PFSK-1 (cell line): Measurements from ENCODE around the gene CA5A.

Experiments
- POLR2AphosphoS5 ChIP-seq: IDR thresholded peaks from 2 replicates; pipeline ENCODE4 v1.6.1; 2012; ENCODE audit warnings: low read depth, mild to moderate bottlenecking, control low read depth, low read length, moderate library complexity
- SIN3A ChIP-seq: IDR thresholded peaks from 2 replicates; pipeline ENCODE4 v1.6.1; 2012; ENCODE audit warnings: mild to moderate bottlenecking, low read length, moderate library complexity, borderline replicate concordance; ENCODE audit not compliant: insufficient read depth
- TAF1 ChIP-seq: IDR thresholded peaks from 2 replicates; pipeline ENCODE4 v1.6.1; 2012; ENCODE audit warnings: low read length, control low read depth, borderline replicate concordance; ENCODE audit not compliant: insufficient read depth
- TF ChIP-seq, protein P1 (sequence below), 2 experiments: IDR thresholded peaks; 2 replicates each; pipeline versions ENCODE4 v1.6.1 to v1.8.0; 2011 to 2012; ENCODE audit warnings: low read depth in 2 of 2, low read length in 2 of 2, control low read depth in 1 of 2, inconsistent platforms in 1 of 2, mild to moderate bottlenecking in 1 of 2, moderate library complexity in 1 of 2; ENCODE audit not compliant: insufficient read depth in 1 of 2

DNA sequence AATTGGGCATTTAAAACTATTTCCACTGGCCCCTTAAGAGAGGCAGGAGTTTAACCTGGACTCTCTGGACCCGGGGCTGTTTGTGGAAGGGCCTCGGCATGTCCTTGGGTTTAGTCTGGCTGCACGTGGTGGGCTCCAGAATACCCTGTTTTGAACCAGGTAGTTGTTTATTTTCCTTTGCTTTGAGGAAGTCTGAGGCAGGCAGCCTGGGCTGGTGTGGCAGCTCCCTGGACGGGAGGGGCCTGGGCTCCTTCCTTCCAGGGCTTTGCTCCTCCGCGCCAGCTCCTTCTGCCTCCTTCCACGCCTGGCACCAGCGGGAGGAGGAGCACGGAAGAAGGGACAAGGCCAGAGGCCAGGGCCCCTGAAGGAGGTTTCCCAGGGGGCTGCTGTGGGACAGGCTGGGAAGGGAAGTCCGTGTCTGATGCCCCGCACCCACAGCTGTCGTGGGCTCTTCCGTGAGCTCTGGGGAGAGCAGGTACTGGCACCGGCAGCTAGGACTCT lies 30.4 kb upstream of the CA5A start:
- TF ChIP-seq, protein P1, sequence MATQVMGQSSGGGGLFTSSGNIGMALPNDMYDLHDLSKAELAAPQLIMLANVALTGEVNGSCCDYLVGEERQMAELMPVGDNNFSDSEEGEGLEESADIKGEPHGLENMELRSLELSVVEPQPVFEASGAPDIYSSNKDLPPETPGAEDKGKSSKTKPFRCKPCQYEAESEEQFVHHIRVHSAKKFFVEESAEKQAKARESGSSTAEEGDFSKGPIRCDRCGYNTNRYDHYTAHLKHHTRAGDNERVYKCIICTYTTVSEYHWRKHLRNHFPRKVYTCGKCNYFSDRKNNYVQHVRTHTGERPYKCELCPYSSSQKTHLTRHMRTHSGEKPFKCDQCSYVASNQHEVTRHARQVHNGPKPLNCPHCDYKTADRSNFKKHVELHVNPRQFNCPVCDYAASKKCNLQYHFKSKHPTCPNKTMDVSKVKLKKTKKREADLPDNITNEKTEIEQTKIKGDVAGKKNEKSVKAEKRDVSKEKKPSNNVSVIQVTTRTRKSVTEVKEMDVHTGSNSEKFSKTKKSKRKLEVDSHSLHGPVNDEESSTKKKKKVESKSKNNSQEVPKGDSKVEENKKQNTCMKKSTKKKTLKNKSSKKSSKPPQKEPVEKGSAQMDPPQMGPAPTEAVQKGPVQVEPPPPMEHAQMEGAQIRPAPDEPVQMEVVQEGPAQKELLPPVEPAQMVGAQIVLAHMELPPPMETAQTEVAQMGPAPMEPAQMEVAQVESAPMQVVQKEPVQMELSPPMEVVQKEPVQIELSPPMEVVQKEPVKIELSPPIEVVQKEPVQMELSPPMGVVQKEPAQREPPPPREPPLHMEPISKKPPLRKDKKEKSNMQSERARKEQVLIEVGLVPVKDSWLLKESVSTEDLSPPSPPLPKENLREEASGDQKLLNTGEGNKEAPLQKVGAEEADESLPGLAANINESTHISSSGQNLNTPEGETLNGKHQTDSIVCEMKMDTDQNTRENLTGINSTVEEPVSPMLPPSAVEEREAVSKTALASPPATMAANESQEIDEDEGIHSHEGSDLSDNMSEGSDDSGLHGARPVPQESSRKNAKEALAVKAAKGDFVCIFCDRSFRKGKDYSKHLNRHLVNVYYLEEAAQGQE (IDR thresholded peaks at IDR 0.05; ENCODE audit: insufficient read depth in 1 of 2, low read depth in 2 of 2, low read length in 2 of 2), result no peak
- TF ChIP-seq TAF1 (no peak), SIN3A (no peak), POLR2AphosphoS5 (no peak)
